GM18520 (cell line): Measurements from ENCODE around the gene CUL1.

ENCODE experiments used
- ATAC-seq: cut with Tn5 transposase; IDR thresholded peaks from one replicate; pipeline ENCODE4 v1.9.1; 2021; ENCODE audit not compliant: unreplicated experiment

The CUL1 gene

DNA sequence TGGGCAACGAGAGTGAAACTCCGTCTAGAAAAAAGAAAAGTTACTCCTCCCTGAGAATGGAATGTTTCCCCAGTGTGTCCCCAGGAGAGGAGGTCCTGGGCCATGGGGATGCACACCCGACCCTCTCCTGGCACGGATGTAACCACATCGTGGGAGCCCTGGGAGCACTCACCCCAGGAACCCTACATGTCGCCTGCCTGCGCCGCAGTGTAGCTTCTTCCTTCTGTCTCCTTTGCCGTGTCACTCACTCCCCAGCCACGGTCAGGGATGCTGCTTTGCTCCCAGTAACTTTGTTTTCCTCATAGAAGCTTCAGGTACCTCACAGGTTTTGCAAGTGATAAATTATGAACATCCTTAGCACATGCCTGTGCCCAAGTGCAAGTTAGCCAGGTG, 103.4 kb downstream of the CUL1 start:
- no peak for ATAC-seq

DNA sequence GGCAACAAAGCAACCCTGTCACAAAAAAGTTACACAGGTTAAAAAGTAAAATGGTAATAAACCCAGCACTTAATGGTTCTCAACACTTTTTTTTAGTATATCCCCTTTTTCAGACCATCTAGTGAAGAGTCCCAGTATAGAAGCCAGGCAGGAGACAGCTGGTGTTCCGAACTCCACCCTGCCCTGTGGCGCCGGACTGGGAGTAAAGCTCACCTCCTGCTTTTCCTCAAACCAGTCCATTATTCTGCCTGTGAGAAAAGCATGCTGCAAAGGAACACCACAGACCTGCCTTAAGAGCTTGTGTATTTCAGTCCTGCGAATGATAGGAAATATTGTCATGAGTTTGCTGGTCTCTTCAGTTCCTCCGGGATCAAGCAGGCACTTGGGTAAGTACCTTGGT, 104.4 kb downstream of the CUL1 start:
- ATAC-seq, result no peak

DNA sequence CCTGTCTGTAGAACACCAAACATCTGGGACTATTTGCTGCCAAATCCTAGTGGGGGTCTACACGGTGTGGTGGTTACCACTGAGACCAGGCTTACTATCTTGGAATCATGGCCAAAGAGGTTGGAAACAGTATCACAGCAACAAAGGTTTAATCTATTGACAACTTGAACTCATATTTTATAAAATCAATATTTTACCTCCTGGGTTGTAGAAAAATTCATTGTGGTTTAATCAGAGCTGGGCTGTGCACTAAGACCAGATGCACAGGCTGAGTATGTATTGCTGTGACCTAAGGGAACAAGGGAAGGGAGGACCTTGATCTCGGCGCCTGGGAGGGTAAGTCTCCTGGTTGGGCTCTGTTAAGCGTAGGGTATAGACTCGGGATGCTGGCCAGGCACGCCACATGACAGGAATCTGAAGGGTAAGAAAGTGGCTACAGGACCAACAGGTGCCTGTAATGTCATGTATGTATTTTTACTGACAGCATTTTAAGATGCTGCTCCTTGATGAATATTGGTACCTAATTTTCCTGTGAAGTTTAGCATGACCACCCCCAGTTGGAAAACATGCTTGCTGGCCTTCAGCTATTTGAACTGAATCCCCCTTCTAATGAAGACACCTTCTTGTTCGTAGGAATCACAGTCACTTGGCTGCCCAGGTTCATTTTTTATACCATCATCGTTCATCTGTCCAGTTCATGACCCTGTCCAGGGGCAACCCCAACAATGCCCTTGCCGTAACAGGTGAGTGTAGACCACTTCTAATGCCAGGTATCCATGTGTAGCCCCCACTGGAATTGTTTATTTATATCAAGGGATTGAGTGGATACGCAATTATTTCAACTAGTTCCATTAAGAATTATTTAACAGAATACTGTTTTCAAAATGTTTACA, 105.9 kb downstream of the CUL1 start:
- no peak for ATAC-seq

DNA sequence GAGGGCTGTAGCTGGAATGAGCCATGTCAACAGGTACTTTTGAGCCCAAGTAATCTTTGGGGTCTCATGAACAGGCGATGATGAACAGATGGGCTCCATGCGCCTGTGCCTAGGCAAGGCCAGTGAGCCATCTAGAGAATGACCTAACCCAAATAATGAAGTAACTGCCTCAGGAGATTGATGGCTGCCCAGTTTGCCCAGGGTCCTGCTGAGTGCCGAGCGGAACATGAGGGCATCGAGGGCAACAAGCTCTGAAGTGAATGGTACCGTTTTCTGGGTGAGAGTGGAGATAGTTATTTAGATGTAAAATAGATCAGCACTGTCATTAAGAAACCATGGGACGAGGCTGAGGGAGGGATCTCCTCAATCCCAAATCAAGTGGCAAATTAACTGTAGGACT, 107.5 kb downstream of the CUL1 start:
- ATAC-seq, result no peak

DNA sequence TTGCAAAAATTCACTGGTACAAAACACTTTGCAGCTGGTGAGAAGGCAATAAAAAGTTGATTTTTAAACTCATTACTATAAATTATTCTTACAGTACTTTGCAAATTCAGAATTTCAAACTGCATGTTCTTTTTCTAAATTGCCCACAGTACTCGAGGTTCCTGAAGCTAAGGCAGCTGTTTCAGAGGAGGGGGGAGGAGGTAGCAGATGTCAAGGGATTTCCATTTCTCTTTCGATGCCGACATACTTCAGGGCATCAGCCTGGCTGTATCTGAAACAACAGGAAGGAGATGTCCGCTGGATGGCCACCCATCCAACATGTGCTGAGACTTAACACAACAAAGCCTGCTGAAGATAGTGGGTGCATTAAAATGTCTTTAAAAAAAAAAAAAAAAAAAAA, 108.7 kb downstream of the CUL1 start:
- ATAC-seq, result no peak

DNA sequence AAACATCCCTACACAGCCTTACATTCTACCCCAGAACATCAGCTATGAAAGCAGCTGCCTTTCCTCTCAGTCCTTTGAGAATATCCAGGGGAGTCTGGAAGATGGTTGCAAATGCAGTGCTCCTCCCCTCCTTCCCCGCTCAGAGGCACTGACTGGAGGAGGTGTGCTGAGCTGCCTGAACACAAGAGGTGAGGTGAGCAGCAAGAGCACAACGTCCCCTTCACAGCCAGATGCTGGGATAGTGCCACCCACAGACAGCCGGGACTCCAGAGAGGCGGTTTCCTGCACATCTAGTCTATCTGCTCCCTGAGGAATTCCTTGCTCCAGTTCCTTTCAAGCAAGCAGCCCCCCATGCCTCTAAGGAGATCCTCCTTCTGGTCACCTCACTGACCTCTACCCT, 111.2 kb downstream of the CUL1 start:
- ATAC-seq, result no peak

DNA sequence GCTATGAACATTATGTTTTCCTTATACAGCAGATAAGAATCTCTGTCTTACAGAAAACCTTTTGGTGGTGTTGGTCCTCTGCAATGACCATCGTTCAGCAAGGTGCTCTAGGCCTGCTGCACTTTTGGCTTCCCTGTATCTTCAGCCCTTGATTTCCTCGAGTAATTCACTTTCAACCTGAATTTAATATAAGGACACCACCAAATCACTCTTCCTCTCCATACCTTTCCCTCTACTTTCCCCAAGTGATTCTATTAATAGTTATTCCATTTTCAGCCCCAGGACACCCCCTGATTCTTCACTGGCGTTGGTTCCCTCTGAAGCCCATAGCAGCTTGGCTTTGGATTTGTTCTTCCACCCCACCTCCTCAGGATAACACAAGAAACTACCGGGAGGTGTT, 113.2 kb downstream of the CUL1 start:
- ATAC-seq, result no peak

DNA sequence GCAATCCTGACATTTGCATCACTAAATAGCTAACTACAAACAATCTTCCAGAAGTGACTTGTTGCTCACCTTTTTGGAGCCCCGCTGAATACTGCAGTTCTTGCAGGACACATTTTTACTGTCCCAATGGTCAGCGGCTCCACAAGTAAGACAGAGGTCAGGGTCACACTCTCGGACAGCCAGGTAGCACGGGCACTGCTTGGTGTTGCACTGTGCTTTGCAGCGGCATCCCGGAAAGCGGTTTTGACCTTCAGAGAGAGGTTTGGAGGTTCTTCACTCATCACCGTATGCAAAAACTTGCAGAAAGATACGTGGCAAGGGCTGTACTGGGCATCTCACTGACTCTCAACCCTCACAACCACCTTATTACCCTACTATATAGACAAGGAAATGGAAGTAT, 115.2 kb downstream of the CUL1 start:
- ATAC-seq, result no peak

DNA sequence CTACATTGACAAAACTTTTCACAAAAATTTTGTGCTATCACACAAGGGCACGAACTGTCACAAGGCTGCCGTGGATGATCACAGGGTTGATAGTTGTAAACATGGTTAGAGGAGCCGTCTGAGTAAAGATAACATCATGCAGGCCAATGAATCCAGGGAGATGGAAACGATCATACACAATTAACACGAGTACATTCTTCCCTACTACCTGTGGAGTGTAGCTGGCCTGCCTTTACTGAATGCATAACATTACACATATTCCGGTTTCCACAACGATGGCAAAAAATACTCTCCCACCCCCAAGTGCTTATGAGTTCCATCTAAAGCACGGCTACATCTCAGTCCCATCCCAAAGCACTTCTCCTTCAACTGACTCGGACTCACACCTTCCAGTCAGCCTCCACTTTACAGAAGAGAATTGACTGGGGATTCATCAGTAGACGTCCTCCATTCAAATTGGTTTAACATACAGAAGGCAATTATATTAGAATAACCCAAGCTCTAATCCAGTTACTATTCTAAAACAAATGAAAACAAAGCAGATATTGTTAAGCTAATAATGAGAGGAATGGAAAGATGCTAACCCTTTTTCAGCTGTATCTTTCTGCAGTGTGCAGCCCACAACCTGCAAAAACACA, 116.3 kb downstream of the CUL1 start:
- no peak for ATAC-seq

DNA sequence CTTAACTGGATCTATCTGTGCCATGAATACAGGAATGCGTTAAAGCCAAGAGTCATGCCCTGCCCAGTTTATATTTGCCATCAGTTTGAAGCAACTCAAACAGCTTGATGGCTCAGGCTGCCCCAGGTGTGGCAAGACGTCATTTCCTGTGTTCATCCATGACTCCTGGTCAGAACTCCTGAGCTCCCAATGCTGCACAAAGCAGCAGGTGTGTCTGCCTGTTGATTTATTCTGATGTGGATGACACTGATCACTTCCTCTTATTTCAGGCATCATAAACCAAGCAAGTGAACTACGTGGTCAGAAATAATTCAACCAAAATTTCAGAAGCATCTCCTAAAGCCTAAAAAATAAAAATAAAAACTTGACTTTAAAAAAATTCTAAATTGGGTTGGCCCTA, 116.9 kb downstream of the CUL1 start:
- ATAC-seq, result no peak

DNA sequence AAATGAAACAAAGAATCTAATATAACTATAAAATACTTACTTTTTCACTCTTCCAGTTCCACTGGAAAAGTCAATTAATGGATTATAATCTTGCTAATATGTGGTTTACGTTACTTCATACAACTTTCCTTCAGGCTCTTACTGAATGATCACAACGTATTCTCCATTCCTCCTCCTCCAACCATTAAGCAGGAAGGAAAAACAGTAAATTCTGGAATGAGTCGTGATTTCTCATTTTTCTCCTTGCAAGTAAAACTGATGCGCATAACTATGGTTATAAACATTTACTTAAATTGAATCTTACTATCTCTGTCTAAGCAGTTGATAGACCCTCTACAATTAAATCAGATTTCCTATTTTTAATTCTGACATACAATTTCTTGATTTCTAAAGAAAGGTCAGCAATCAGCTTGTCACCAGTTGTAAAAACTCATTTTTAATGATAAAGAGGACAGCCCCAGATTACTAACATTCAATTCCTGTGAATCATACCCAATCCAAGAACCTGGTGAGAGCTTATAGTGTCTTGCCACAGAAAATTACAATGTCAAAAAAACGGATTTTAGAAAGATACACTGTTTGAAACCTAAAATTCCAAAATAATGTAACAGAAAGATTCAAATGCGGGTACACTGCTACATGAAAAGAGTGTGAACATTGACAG, 121.1 kb downstream of the CUL1 start:
- ATAC-seq, result no peak

DNA sequence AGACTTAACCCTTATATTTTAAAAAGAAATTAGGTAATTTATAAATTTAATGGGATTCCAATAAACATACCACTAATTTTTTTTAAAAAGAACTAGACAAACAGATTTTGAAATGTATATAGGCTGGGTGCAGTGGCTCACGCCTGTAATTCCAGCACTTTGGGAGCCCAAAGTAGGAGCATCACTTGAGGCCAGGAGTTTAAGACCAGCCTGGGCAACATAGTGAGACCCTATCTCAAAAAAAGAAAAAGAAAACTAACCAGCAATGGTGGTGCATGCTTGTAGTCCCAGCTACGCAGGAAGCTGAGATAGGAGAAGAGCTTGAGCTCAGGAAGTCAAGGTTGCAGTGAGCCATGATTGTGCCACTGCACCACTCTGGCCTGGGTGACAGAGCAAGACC, 122.7 kb downstream of the CUL1 start:
- ATAC-seq, result no peak

DNA sequence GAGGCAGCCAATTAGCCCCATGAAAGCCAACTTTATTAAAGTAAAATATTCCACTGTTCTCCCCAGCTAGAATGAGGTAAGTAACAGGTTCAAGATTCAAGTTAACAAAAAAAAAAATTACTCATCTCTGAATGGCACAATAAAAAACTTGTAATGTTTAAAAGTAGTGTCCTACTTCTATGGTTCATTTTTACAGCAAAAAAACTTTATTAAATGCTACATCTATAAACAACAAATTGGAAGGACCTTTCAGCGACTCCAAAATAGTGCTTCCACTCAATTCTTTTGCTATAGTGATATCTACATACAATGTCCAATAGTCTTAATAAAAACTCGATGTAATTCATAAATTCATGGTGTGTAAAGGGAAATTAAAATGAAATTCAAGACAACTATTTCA, 126.2 kb downstream of the CUL1 start:
- no peak for ATAC-seq

DNA sequence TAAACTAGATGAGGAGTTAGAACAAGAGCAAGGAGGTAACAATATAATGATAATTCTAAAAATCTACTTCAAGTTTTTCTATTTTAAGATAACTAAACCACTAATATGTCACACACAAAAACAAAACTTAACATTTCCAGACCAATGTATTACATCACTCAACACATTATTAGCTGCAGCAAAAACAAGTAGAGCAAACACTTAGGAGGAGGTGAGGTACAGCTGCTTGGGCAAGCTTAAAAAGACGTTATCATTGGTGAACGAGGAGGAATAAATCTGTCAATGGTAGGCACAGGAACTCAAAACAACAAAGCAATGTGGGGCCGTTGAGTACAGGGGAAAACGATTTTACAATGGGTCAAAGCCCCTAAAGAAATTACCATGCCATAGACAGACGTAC, 126.6 kb downstream of the CUL1 start:
- no peak for ATAC-seq

DNA sequence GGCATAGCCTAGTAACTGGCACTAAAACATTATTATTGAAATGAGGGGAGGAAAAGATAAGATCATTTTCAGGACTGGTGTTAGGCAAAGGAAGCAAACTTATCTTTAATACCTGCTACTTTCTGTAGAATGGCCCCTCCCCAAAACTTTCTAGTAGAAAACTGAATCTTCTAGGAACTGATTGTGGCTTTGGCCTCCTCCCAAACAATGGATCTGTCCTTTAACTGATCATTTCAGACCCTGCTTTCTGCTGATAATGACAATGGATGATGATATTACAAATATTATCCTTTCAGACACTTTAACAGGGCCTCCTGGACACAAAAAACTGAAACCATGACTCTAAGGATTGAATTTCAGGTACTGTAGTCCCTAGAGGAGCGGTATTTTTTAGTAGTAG, 130.3 kb downstream of the CUL1 start:
- no peak for ATAC-seq

DNA sequence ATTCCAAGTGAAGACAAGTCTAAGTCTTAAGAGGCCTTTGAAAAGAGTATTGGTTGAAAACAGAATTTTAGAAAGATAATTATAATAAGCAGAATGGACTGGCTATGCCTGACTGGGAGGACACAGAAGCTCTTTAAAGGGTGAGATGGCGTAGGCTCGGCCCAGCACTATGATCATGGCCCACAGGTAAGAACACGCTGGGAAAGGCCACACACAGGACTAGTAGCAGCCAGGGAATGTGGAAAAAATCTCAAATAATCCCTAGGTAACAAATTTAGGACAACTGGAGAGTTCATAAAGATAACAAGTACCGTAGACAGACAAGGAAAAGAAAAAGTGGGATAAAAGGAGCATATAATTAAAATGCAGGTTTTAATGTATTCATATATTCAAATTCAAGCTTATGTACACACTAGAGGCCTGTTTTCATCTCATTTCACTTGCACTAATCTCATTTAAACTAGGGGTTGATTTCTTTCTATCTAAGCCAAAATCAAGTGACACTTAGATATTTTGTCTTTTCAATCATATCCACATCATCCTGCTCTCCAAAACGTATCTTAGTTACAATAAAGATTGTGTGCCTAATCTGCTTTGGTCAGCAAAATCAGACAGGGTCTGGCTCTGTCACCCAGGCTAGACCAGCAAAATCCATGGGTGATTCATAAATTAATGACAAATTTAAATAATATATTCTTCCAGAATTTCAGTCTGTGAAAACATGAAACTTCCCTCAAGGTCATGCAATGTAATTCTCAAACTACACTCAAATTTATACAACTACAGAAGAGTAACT, 132.4 kb downstream of the CUL1 start:
- no peak for ATAC-seq

DNA sequence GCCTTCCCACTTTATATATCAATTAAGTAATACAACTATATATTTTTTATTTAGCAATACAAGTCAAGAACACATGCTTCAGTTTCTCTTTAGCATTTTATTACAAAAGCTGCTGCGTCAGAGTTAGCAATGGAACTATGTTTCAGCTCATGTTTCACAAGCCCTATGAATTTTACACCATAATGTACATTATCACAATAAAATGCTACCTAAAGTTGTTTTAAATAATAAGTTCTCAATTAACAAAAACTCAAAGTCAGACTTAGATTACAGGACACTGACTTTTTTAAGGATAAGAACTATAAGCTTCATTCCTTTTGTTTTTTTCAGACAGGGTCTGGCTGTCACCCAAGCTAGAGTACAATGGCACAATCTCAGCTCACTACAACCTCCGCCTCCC, 133.1 kb downstream of the CUL1 start:
- no peak for ATAC-seq

DNA sequence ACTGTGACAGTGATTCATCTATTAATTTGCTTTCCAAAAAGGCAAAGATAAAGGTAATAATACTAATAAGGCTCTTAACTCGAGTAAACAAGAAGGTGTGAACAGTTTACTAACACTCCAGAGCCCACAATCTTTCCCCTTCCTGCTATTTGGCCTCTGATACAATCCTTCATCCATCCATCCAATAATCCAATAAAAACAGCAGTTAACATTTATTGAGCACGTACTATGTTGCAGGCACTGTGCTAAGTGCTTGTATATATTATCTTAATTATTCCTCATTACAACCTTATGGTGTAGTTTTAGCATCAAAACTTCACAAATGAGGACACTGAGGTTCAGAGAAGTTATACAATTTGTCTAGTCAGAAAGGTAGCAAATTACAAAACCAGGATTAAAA, 135.9 kb downstream of the CUL1 start:
- no peak for ATAC-seq

DNA sequence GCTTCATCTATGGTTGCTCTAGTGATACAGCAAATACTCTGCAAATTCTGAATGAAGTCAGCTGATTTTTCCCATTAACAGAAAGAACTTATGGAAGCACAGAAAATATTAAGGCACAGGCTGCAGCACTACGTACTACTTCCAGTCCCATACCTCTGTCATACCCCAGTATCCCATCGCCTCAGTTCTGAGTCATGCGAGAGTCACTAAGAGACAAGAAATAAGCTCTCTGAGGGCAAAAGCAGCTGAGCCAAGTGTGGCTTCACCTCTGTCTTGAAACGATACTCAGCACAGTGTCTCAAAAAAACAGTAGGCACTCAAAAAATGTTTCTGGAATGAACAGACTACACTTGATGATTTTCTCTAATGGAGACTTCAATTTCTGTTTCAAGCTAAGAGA, 137.2 kb downstream of the CUL1 start:
- ATAC-seq, result no peak

DNA sequence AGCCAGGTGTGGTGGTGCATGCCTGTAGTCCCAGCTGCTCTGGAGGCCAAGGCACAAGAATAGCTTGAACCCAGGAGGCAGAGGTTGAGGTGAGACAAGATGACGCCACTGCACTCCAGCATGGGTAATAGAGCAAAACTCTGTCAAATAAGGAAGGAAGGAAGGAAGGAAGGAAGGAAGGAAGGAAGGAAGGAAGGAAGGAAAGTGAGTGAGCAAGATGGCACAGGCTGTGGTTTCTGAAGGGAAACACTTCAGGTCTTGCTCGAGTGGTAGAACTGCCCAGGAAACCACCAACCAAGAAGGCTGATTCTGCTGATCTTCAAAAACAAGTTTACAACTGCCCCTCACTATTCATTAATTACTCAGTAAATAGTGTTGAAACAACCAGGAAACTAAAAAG, 140.2 kb downstream of the CUL1 start:
- ATAC-seq, result no peak
